Measurements from ENCODE around the gene RUNX2. TPM values are rescaled to one million over a fixed set of nuclear protein-coding genes. Genes with fewer than 3 reads are reported as not detected.

Gene RUNX2
- total RNA-seq, 1 experiment from 2014 or later, result 7.0 TPM

DNA sequence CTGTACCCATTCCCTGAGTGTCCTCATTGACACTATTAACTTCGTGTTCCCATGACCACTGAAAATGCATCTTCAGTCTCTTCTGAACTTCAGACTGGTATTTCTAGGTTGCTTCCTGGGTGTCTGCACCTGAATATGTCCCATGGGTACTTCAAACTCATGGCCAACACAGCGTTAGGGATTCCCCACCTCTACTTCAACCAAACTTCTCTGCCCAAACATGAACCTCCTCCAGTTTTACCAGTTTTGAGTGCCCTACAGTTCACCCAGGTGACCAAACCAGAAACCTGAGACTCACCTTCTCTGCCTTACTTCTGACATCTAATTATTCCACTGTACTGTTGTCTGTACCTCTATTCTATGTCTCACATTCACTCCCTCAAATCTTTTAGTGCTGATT lies 149.1 kb downstream of the RUNX2 start:
- ChIA-PET CTCF (no interaction called here), POLR2A (no interaction called here)

DNA sequence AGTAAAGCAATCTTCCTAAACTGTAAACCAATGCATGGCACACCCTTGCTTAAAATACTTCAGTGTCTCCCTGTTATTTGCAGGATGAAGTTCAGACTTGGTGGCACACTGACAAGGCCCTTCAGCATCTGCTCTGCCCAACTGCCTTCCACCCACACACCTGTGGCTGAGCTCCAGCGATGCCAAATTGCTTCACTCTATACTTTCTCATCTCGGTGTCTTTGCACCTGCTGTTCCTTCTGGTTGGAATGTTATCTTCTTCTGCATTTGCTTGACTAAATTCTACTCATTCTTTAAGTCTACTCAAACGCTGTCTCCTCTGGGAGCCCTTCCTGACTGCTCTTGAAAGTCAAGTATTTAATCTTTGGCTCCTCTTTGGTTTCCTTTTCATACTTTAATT lies 149.7 kb downstream of the RUNX2 start:
- in situ Hi-C loops (cut with HindIII; ENCODE audit: low pct_unique_long_range_greater_than_20kb, low sequenced_read_pairs) (no loop called here), intact Hi-C loops (cut with micrococcal nuclease; ENCODE audit: unreplicated experiment) (no loop called here)
- no peaks in the 10 kb centered on the region for H3K4me1 ChIP-seq (ENCODE audit: control insufficient read depth, insufficient read depth, low read length)
- BruUV-seq (replicated peaks), result no TSS peak
- TF ChIP-seq REST (IDR thresholded peaks at IDR 0.05; ENCODE audit: insufficient read depth in 1 of 2, low read depth in 2 of 2, low read length in 1 of 2), result no peak
- H3K27ac ChIP-seq (ENCODE audit: low read length), result no peak overlapping the region
- H3K4me3 ChIP-seq (ENCODE audit: low read depth in 2 of 2, low read length in 2 of 2), result no peak overlapping the region
- H3K9me3 ChIP-seq (ENCODE audit: control insufficient read depth, insufficient read depth, low read depth, low read length), result no peaks in the 10 kb centered on the region
- CTCF ChIA-PET, result no interaction called here
- no peak for DNase-seq (ENCODE audit: low read depth, low spot score)
- POLR2A ChIA-PET, result no interaction called here
- no peaks in the 10 kb centered on the region for H3K27me3 ChIP-seq (ENCODE audit: control insufficient read depth, insufficient read depth, low read length)
- no peaks in the 10 kb centered on the region; the same call in 1 of the 2 replicates for H3K36me3 ChIP-seq (ENCODE audit: control insufficient read depth, insufficient read depth, low read length)
- no peak for ATAC-seq

More for the DNA sequence above, 149.1 kb downstream of the RUNX2 start:
- no peak for TF ChIP-seq POLR2AphosphoS5 (IDR thresholded peaks at IDR 0.05; ENCODE audit: low read depth, low read length)
- TF ChIP-seq, protein P1, sequence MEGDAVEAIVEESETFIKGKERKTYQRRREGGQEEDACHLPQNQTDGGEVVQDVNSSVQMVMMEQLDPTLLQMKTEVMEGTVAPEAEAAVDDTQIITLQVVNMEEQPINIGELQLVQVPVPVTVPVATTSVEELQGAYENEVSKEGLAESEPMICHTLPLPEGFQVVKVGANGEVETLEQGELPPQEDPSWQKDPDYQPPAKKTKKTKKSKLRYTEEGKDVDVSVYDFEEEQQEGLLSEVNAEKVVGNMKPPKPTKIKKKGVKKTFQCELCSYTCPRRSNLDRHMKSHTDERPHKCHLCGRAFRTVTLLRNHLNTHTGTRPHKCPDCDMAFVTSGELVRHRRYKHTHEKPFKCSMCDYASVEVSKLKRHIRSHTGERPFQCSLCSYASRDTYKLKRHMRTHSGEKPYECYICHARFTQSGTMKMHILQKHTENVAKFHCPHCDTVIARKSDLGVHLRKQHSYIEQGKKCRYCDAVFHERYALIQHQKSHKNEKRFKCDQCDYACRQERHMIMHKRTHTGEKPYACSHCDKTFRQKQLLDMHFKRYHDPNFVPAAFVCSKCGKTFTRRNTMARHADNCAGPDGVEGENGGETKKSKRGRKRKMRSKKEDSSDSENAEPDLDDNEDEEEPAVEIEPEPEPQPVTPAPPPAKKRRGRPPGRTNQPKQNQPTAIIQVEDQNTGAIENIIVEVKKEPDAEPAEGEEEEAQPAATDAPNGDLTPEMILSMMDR (IDR thresholded peaks at IDR 0.05), result no peak
- no peak for TF ChIP-seq TCF7L2 (IDR thresholded peaks at IDR 0.05; ENCODE audit: low read depth, low read length)
- TF ChIP-seq SIN3A (IDR thresholded peaks at IDR 0.05; ENCODE audit: borderline replicate concordance, insufficient read depth, low read depth, low read length), result no peak
- TF ChIP-seq REST (IDR thresholded peaks at IDR 0.05; ENCODE audit: insufficient read depth in 1 of 2, low read depth in 2 of 2, low read length in 1 of 2), result no peak
- H3K4me1 ChIP-seq (ENCODE audit: control insufficient read depth, insufficient read depth, low read length), result no peaks in the 10 kb centered on the region
- no peaks in the 10 kb centered on the region; the same call in 1 of the 2 replicates for H3K36me3 ChIP-seq (ENCODE audit: control insufficient read depth, insufficient read depth, low read length)
- no peaks in the 10 kb centered on the region for H3K9me3 ChIP-seq (ENCODE audit: control insufficient read depth, insufficient read depth, low read depth, low read length)
- in situ Hi-C loops (cut with HindIII; ENCODE audit: low pct_unique_long_range_greater_than_20kb, low sequenced_read_pairs), result no loop called here
- intact Hi-C loops (cut with micrococcal nuclease; ENCODE audit: unreplicated experiment), result no loop called here
- no peaks in the 10 kb centered on the region for H3K27me3 ChIP-seq (ENCODE audit: control insufficient read depth, insufficient read depth, low read length)
- no peak overlapping the region for H3K27ac ChIP-seq (ENCODE audit: low read length)
- no peak overlapping the region for H3K4me3 ChIP-seq (ENCODE audit: low read depth in 2 of 2, low read length in 2 of 2)
- ATAC-seq (no peak), DNase-seq (ENCODE audit: low read depth, low spot score) (no peak)
- BruUV-seq (replicated peaks), result no TSS peak
